Stimulated activated naive B cell treated with anti-CD40 and anti-IgM and Interleukin-4, amounts not matched to agents 10 μg/mL and 1 μg/mL and 100 μg/mL, for 72 hours (primary cell): ENCODE measurements around the gene RNF103.

ENCODE experiments used
- ATAC-seq, 2 donors: fragments of 150-1000 bp; cut with Tn5 transposase; replicated peaks; 2 replicates each; pipeline ENCODE4 v1.10.0; 2021; ENCODE audit warnings: moderate library complexity in 1 of 2
- DNase-seq: peaks from one replicate; pipeline ENCODE4 v3.0.0; 2021
- H3K27ac Mint-ChIP-seq: one replicate; pipeline ENCODE4 v1.8.0; 2022; ENCODE audit warnings: mild to moderate bottlenecking, mixed read lengths
- H3K27me3 Mint-ChIP-seq, 2 donors: one replicate each; pipeline ENCODE4 v1.8.0; 2022; ENCODE audit warnings: mixed read lengths in 2 of 2
- H3K36me3 Mint-ChIP-seq, 2 donors: one replicate each; pipeline ENCODE4 v1.8.0; 2022; ENCODE audit warnings: mixed read lengths in 2 of 2, mild to moderate bottlenecking in 1 of 2
- H3K4me1 Mint-ChIP-seq, 2 donors: one replicate each; pipeline ENCODE4 v1.8.0; 2022; ENCODE audit warnings: mixed read lengths in 2 of 2, mild to moderate bottlenecking in 1 of 2
- H3K4me3 Mint-ChIP-seq, 2 donors: one replicate each; pipeline ENCODE4 v1.8.0; 2022; ENCODE audit warnings: mild to moderate bottlenecking in 2 of 2, mixed read lengths in 2 of 2, moderate library complexity in 1 of 2
- H3K9me3 Mint-ChIP-seq, 2 donors: one replicate each; pipeline ENCODE4 v1.8.0; 2022; ENCODE audit warnings: mixed read lengths in 2 of 2, mild to moderate bottlenecking in 1 of 2

Gene RNF103

DNA sequence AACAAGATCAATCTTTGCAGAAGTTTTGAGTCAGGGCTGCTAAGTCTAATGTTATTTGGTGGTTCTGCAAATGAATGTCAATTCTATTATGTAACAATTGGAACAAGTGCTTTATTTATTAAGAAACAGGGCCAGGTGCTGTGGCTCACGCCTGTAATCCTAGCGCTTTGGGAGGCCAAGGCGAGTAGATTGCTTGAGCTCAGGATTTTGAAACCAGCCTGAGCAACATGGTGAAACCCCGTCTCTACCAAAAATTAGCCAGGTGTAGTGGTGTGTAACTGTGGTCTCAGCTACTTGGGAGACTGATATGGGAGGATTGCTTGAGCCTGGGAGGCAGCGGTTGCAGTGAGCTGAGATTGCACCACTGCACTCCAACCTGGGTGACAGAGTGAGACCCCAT is 13.2 kb upstream of the RNF103 start:
- peaks cover 2 to 7% of the 10 kb centered on the region in 2 donors for H3K36me3 Mint-ChIP-seq
- H3K4me1 Mint-ChIP-seq = no peaks in the 10 kb centered on the region
- peaks cover 3 to 14% of the 10 kb centered on the region in 2 donors for H3K9me3 Mint-ChIP-seq
- no peaks in the 10 kb centered on the region for H3K27me3 Mint-ChIP-seq
- H3K27ac Mint-ChIP-seq = no peak overlapping the region
- no peak for DNase-seq
- no peak for ATAC-seq
- no peak overlapping the region for H3K4me3 Mint-ChIP-seq

- H3K27me3 Mint-ChIP-seq = peaks cover 0 to 6% of the 10 kb centered on the region in 2 donors
- H3K9me3 Mint-ChIP-seq = peaks cover under 1 to 3% of the 10 kb centered on the region in 2 donors
- DNase-seq = no peak
- no peak overlapping the region for H3K27ac Mint-ChIP-seq
- H3K36me3 Mint-ChIP-seq = peaks cover 0 to under 1% of the 10 kb centered on the region in 2 donors
- no peaks in the 10 kb centered on the region for H3K4me1 Mint-ChIP-seq
- no peak overlapping the region for H3K4me3 Mint-ChIP-seq
- ATAC-seq = no peak
Observed at GRCh38 chr2:86634352-86634751, 10.7 kb upstream of the RNF103 start.

GRCh38 chr2:86633155-86633651 is 9.5 kb upstream of the RNF103 start:
- DNase-seq = no peak

DNA sequence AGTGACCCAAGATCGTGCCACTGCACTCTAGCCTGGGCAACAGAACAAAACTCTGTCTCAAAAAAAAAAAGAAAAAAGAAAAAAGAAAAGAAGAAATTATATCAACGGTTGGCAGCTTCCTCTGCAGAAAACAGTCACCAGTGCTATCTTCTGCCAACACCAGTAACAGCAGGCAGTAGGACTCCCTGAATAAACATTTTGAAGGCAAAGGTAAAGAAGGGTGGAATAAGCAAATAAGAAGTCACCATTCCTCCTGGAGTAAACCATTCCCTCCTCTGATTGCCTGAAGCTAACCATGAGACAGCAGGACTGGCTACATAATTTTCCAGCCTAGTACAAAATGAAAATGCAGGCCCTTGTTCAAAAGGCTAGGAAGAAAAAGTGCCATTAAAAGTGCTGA is 9.0 kb upstream of the RNF103 start:
- H3K36me3 Mint-ChIP-seq = no peaks in the 10 kb centered on the region
- ATAC-seq (no peak), DNase-seq (no peak)
- no peak overlapping the region for H3K27ac Mint-ChIP-seq
- no peaks in the 10 kb centered on the region for H3K9me3 Mint-ChIP-seq
- peaks cover 0 to 2% of the 10 kb centered on the region in 2 donors for H3K4me1 Mint-ChIP-seq
- H3K27me3 Mint-ChIP-seq = peaks cover 0 to 6% of the 10 kb centered on the region in 2 donors
- H3K4me3 Mint-ChIP-seq = no peak overlapping the region

More at GRCh38 chr2:86633155-86633651, 9.5 kb upstream of the RNF103 start:
- peaks cover 0 to 2% of the 10 kb centered on the region in 2 donors for H3K4me1 Mint-ChIP-seq
- H3K36me3 Mint-ChIP-seq = no peaks in the 10 kb centered on the region
- H3K27me3 Mint-ChIP-seq = peaks cover 0 to 6% of the 10 kb centered on the region in 2 donors
- no peak overlapping the region for H3K4me3 Mint-ChIP-seq
- no peak overlapping the region for H3K27ac Mint-ChIP-seq
- no peaks in the 10 kb centered on the region for H3K9me3 Mint-ChIP-seq
- ATAC-seq = no peak

- Mint-ChIP-seq H3K27ac (no peak overlapping the region), H3K4me3 (no peak overlapping the region), H3K4me1 (peaks cover 0 to 2% of the 10 kb centered on the region in 2 donors), H3K36me3 (no peaks in the 10 kb centered on the region), H3K27me3 (peaks cover 0 to 6% of the 10 kb centered on the region in 2 donors), H3K9me3 (no peaks in the 10 kb centered on the region)
- ATAC-seq (no peak), DNase-seq (no peak)
Observed at GRCh38 chr2:86631846-86632485, 8.3 kb upstream of the RNF103 start.

DNA sequence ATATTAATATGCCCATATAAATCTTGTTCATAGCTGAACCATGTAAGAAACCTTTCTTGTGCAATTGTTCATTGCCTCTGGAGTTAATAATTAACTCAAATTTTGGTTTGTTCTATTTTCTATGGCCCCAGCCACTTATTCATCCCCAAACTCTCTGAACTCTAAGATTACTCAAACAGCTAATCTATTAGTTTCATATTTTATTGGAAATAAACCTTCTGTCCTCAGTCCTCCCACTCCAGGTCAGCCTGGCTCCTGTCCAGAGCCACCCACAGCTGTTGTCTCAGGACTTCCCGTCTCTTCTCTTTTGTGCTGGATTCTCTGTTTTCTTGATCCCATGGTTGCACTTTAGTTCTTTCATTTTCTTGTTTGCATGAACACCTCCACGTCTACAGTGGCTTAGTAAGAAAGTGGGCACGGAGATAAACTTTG is 4.4 kb upstream of the RNF103 start:
- no peak for DNase-seq
- peaks cover 0 to 6% of the 10 kb centered on the region in 2 donors for H3K27me3 Mint-ChIP-seq
- H3K36me3 Mint-ChIP-seq = no peaks in the 10 kb centered on the region
- no peaks in the 10 kb centered on the region for H3K9me3 Mint-ChIP-seq
- H3K27ac Mint-ChIP-seq = no peak overlapping the region
- ATAC-seq = no peak
- no peak overlapping the region for H3K4me3 Mint-ChIP-seq
- H3K4me1 Mint-ChIP-seq = peaks cover 5 to 7% of the 10 kb centered on the region in 2 donors

- no peaks in the 10 kb centered on the region for H3K36me3 Mint-ChIP-seq
- peaks cover 5 to 10% of the 10 kb centered on the region in 2 donors for H3K4me1 Mint-ChIP-seq
- no peak overlapping the region for H3K27ac Mint-ChIP-seq
- DNase-seq = no peak
- no peak for ATAC-seq
- no peak overlapping the region for H3K4me3 Mint-ChIP-seq
- H3K9me3 Mint-ChIP-seq = no peaks in the 10 kb centered on the region
- peaks cover 0 to 6% of the 10 kb centered on the region in 2 donors for H3K27me3 Mint-ChIP-seq
Observed at GRCh38 chr2:86627550-86627949, 3.9 kb upstream of the RNF103 start.

- ATAC-seq = no peak
- Mint-ChIP-seq H3K4me3 (no peak overlapping the region), H3K4me1 (peaks cover 9 to 23% of the 10 kb centered on the region in 2 donors), H3K27ac (no peak overlapping the region), H3K27me3 (peaks cover 0 to 2% of the 10 kb centered on the region in 2 donors), H3K9me3 (no peaks in the 10 kb centered on the region), H3K36me3 (peaks cover 0 to 2% of the 10 kb centered on the region in 2 donors)
- DNase-seq = no peak
Observed at GRCh38 chr2:86625096-86625495, 1.4 kb upstream of the RNF103 start.

DNA sequence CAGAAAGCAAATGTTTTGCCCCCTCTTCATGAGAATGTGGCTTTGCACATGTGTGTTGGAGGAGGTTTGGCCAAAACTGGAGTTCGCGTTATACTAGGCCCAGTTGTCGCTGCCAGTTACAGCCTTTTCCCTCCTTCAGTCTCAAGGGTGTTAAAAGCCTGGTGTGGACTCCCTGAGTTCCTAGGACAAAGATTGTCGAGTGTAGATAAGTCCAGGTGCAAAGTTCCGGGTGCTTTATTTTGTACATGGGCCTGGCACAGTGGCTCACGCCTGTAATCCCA is 542 bp upstream of the RNF103 start:
- no peaks in the 10 kb centered on the region for H3K27me3 Mint-ChIP-seq
- no peak for ATAC-seq
- no peak for DNase-seq
- H3K9me3 Mint-ChIP-seq = no peaks in the 10 kb centered on the region
- H3K4me1 Mint-ChIP-seq = peaks cover 9 to 23% of the 10 kb centered on the region in 2 donors
- H3K36me3 Mint-ChIP-seq = peaks cover 2 to 9% of the 10 kb centered on the region in 2 donors
- H3K4me3 Mint-ChIP-seq = peak overlapping the region; percentile 75 to 80
- peak overlapping the region; percentile 95 for H3K27ac Mint-ChIP-seq

GRCh38 chr2:86623043-86623493 is 597 bp downstream of the RNF103 start:
- Mint-ChIP-seq H3K4me3 (peak overlapping the region; percentile 95), H3K4me1 (peaks cover 10 to 28% of the 10 kb centered on the region in 2 donors), H3K9me3 (no peaks in the 10 kb centered on the region), H3K27me3 (no peaks in the 10 kb centered on the region), H3K36me3 (peaks cover 7 to 17% of the 10 kb centered on the region in 2 donors), H3K27ac (peak overlapping the region; percentile 99)
- DNase-seq (peak; percentile 47), ATAC-seq (peak; percentile 35 to 37)

GRCh38 chr2:86622519-86623042 is 1.1 kb downstream of the RNF103 start:
- peaks cover 7 to 17% of the 10 kb centered on the region in 2 donors for H3K36me3 Mint-ChIP-seq
- no peaks in the 10 kb centered on the region for H3K9me3 Mint-ChIP-seq
- peak overlapping the region; percentile 99 for H3K27ac Mint-ChIP-seq

DNA sequence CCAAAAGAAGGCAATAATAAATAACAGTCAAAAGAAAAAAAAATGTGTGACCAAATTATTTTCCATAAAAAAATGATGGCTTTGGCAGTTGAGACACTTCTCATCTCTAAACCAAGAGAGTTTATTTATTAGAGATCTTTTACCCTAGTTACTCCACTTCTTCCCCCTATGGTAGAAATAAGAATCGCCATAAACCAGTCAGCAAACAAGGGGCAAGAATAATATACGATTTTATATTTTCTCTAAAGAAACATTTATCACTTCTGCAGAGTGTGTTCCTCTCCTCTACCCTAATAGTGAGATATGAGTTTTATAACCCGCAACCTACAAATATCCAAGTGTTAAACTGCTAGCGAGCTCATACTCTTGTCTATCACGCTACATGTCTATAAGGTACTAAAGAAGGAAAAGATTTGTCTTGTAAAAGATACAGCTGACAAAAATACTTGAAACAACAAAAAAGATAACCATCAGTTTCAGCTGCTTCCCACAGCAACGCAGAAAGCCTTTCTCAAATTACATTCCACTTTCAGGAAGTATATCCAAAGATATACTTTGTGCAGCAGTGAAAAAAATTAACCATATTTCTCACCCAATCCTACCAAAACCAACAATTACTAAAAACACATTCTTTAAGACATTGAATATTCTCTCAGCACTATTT is 2.3 kb downstream of the RNF103 start:
- Mint-ChIP-seq H3K9me3 (no peaks in the 10 kb centered on the region), H3K4me3 (peak overlapping the region; percentile 95), H3K27ac (peak overlapping the region; percentile 9), H3K36me3 (peaks cover 12 to 23% of the 10 kb centered on the region in 2 donors), H3K4me1 (peaks cover 13 to 33% of the 10 kb centered on the region in 2 donors), H3K27me3 (no peaks in the 10 kb centered on the region)
- DNase-seq (no peak), ATAC-seq (no peak)

More at GRCh38 chr2:86622519-86623042, 1.1 kb downstream of the RNF103 start:
- Mint-ChIP-seq H3K4me1 (peaks cover 10 to 28% of the 10 kb centered on the region in 2 donors), H3K4me3 (peak overlapping the region; percentile 95), H3K27me3 (no peaks in the 10 kb centered on the region)
- ATAC-seq (no peak), DNase-seq (no peak)

DNA sequence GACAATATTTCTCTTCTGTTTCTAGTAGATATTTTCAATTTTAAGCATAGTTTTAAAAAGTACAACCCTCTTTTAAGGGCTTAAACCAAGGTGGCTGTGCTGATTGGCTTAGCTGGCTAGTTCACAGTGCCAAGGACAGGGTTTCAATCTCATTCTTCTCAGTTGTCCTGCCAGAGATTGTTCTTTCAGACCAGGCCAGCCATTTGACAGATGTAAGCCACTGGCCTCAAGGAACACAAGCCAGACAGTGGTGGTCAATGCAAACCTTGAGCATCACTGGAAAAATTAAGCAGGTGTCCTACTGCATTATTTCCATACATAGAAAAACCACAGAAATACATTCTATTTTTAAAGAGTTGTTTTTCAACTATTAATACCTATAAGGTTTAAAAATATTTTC is 5.9 kb downstream of the RNF103 start:
- Mint-ChIP-seq H3K4me1 (peaks cover 12 to 25% of the 10 kb centered on the region in 2 donors), H3K9me3 (no peaks in the 10 kb centered on the region), H3K4me3 (no peak overlapping the region), H3K36me3 (peaks cover 19 to 43% of the 10 kb centered on the region in 2 donors), H3K27me3 (no peaks in the 10 kb centered on the region), H3K27ac (no peak overlapping the region)
- ATAC-seq (no peak), DNase-seq (no peak)

DNA sequence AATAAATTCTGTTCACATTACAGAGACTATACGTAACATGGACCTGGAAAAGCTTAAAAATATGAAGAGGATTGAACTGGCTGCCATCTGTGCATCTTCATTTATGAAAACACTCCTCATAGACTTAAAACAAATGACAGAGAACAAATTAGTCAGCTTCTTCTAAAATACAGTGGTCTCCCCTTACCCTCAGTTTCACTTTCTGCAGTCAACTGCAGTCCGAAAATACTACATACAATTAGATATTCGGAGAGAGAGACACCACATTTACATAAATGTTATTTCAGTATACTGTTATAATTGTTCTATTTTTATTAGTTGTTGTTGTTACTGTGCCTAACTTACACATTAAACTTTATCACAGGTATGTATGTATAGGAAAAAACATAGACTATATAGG is 6.5 kb downstream of the RNF103 start:
- no peaks in the 10 kb centered on the region for H3K9me3 Mint-ChIP-seq
- H3K27ac Mint-ChIP-seq = no peak overlapping the region
- no peak overlapping the region for H3K4me3 Mint-ChIP-seq
- H3K36me3 Mint-ChIP-seq = peaks cover 19 to 43% of the 10 kb centered on the region in 2 donors
- no peak for DNase-seq
- ATAC-seq = no peak
- peaks cover 12 to 19% of the 10 kb centered on the region in 2 donors for H3K4me1 Mint-ChIP-seq
- H3K27me3 Mint-ChIP-seq = no peaks in the 10 kb centered on the region
